ENCODE measurements around the gene FBXO41.

FBXO41 gene

DNA sequence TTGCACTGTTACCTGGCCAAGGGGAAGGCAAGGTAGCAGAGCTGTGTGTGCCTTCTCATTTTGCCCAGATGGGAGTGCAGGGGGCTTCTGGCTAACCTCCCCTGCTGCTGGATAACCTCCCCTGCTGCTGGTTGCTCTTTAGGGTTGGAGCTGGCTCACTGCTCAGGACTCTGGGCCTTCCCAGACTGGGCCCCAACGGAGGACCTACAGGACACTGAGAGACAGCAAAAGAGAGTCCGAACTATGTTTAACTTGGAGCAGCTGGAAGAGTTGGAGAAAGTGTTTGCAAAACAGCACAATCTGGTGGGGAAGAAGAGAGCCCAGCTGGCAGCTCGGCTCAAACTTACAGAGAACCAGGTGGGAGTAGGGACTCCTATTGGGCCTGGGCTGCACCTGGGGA lies 76.0 kb downstream of the FBXO41 start:
- no peak for FAIRE-seq

DNA sequence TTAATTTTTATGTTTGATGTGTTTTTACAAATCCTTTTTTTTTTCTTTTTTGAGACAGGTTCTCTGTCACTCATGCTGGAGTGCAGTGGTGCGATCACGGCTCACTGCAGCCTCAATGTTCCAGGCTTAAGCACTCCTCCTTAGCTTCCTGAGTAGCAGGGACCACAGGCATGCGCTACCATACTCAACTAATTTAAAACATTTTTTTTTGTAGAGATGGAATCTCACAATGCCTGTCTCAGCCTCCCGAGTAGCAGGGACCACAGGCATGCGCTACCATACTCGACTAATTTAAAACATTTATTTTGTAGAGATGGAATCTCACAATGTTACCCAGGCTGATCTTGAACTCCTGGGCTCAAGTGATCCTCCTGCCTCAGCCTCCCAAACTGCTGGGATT lies 78.7 kb downstream of the FBXO41 start:
- no peak for FAIRE-seq

Data from colon (tissue), 2 donors.